RCC 7860 (cell line): Measurements from ENCODE around the gene NLK.
A peak's percentile ranks its signal among the peaks of the same experiment; 100 is the strongest.
"Not testable (repeated sequence)": the region's sequence is repeated elsewhere in the genome, so short reads cannot be mapped to it uniquely, and the experiment has no call there.

ENCODE experiments used
- DNase-seq: peaks from one replicate; pipeline ENCODE4 v3.0.0-alpha.2; 2015; ENCODE audit warnings: low spot score
- FAIRE-seq: peaks from 2 replicates; lab custom pipeline; 2012; peaks lifted over from hg19 to GRCh38; lab: Jason Lieb, UNC

Gene NLK

GRCh38 chr17:28187931-28188330, 145.5 kb downstream of the NLK start:
- FAIRE-seq = no peak
- no peak for DNase-seq

GRCh38 chr17:28188841-28189263, 146.4 kb downstream of the NLK start:
- DNase-seq (no peak), FAIRE-seq (no peak)

- FAIRE-seq = no peak
- no peak for DNase-seq
Observed at GRCh38 chr17:28189667-28190066, 147.2 kb downstream of the NLK start.

GRCh38 chr17:28191018-28191417, 148.5 kb downstream of the NLK start:
- no peak for FAIRE-seq
- DNase-seq = no peak

GRCh38 chr17:28193241-28193640, 150.8 kb downstream of the NLK start:
- FAIRE-seq (no peak), DNase-seq (no peak)

GRCh38 chr17:28194382-28194781, 151.9 kb downstream of the NLK start:
- DNase-seq (no peak), FAIRE-seq (no peak)

- FAIRE-seq (no peak), DNase-seq (no peak)
Observed at GRCh38 chr17:28196636-28197035, 154.2 kb downstream of the NLK start.

- no peak for DNase-seq
- no peak for FAIRE-seq
Observed at GRCh38 chr17:28199115-28199514, 156.6 kb downstream of the NLK start.

- FAIRE-seq (no peak), DNase-seq (no peak)
Observed at GRCh38 chr17:28199728-28200127, 157.3 kb downstream of the NLK start.

- DNase-seq (no peak), FAIRE-seq (no peak)
Observed at GRCh38 chr17:28201315-28201714, 158.8 kb downstream of the NLK start.

- DNase-seq (no peak), FAIRE-seq (no peak)
Observed at GRCh38 chr17:28204244-28204643, 161.8 kb downstream of the NLK start.

GRCh38 chr17:28204751-28205150, 162.3 kb downstream of the NLK start:
- FAIRE-seq (peak; percentile 94), DNase-seq (peak; percentile 80)

GRCh38 chr17:28206292-28206691, 163.8 kb downstream of the NLK start:
- DNase-seq (no peak), FAIRE-seq (no peak)

- DNase-seq = no peak
Observed at GRCh38 chr17:28211811-28212210, 169.3 kb downstream of the NLK start.

GRCh38 chr17:28213578-28213977, 171.1 kb downstream of the NLK start:
- not testable (repeated sequence) for FAIRE-seq, DNase-seq

More at GRCh38 chr17:28211811-28212210, 169.3 kb downstream of the NLK start:
- FAIRE-seq = no peak

GRCh38 chr17:28216052-28216451, 173.6 kb downstream of the NLK start:
- FAIRE-seq (no peak), DNase-seq (no peak)

- FAIRE-seq (no peak), DNase-seq (no peak)
Observed at GRCh38 chr17:28216528-28216927, 174.1 kb downstream of the NLK start.

- DNase-seq (no peak), FAIRE-seq (no peak)
Observed at GRCh38 chr17:28219771-28220170, 177.3 kb downstream of the NLK start.

GRCh38 chr17:28221751-28222414, 179.4 kb downstream of the NLK start:
- no peak for DNase-seq
- FAIRE-seq = no peak

GRCh38 chr17:28225271-28225670, 182.8 kb downstream of the NLK start:
- no peak for DNase-seq

GRCh38 chr17:28225867-28226266, 183.4 kb downstream of the NLK start:
- FAIRE-seq (no peak), DNase-seq (no peak)

More at GRCh38 chr17:28225271-28225670, 182.8 kb downstream of the NLK start:
- FAIRE-seq = no peak

- FAIRE-seq = no peak
- DNase-seq = no peak
Observed at GRCh38 chr17:28226563-28227315, 184.3 kb downstream of the NLK start.
